HCT116 (cell line): Measurements from ENCODE around the gene RPL13A. TPM values are rescaled to one million over a fixed set of nuclear protein-coding genes. Genes with fewer than 3 reads are reported as not detected.

Experiments used
- ATAC-seq: fragments of 200-7000 bp; cut with Tn5 transposase; 2 replicates; pipeline ENCODE4 v1.9.1; 2020; ENCODE audit warnings: mild to moderate bottlenecking, moderate library complexity
- BruUV-seq: library from RNA; stranded (reverse); fragments of 400-500 nt; replicated peaks from 2 replicates; lab custom pipeline; 2021; lab: Mats Ljungman, UMichigan
- CTCF ChIA-PET: fragments of 300-600 bp; sonication (Branson Sonifier 250); formaldehyde crosslinking; loops from one replicate; lab custom pipeline; 2021; ENCODE audit warnings: antibody characterized with exemption; lab: Charles Lee
- POLR2A ChIA-PET: fragments of 300-600, 350-600 bp; sonication (Branson Sonifier 250); formaldehyde crosslinking; loops from one replicate; lab custom pipeline; 2021; ENCODE audit warnings: antibody characterized with exemption; lab: Charles Lee
- RAD21 ChIA-PET, 2 experiments: fragments of 300-600 bp; sonication (Branson Sonifier 250); formaldehyde crosslinking; loops; one replicate each; lab custom pipeline; 2023; ENCODE audit warnings: low total read pairs in 2 of 2; ENCODE audit not compliant: uncharacterized antibody in 2 of 2, unreplicated experiment in 2 of 2, low non-redundant PET in 1 of 2; lab: Charles Lee
- DNase-seq: peaks from one replicate; pipeline ENCODE4 v3.0.0-alpha.2; 2010; ENCODE audit warnings: low read depth, low spot score
- H2AFZ ChIP-seq: fragments of 200-600 bp; shearing (Covaris generic), sonication (generic); 2 replicates; pipeline ENCODE4 v1.6.1; 2017; ENCODE audit warnings: low read depth, mixed run types, mixed read lengths, antibody characterized with exemption, low read length; ENCODE audit not compliant: poor library complexity, severe bottlenecking
- H3K27ac ChIP-seq: 2 replicates; pipeline ENCODE4 v1.5.1; 2012; ENCODE audit warnings: low read depth, low read length
- H3K27me3 ChIP-seq: fragments of 200-600 bp; sonication (generic); 2 replicates; pipeline ENCODE4 v1.6.1; 2016; ENCODE audit warnings: mixed run types, low read length, mixed read lengths; ENCODE audit not compliant: insufficient read depth
- H3K36me3 ChIP-seq, 2 experiments: fragments of 200-500 bp in 1 of 2; fragments of 200-600 bp in 1 of 2; sonication (Bioruptor generic) in 1 of 2; sonication (generic) in 1 of 2; 2 replicates each; pipeline versions ENCODE4 v1.5.1 to v1.6.1; 2014 to 2016; ENCODE audit warnings: low read length in 2 of 2, inconsistent platforms in 1 of 2, mixed read lengths in 1 of 2, mixed run types in 1 of 2; ENCODE audit not compliant: insufficient read depth in 2 of 2, control insufficient read depth in 1 of 2
- H3K4me1 ChIP-seq, 2 experiments: fragments of 200-600 bp in 1 of 2; sonication (generic) in 1 of 2; 2 replicates each; pipeline versions ENCODE4 v1.5.1 to v1.6.1; 2012 to 2017; ENCODE audit warnings: low read length in 2 of 2, inconsistent platforms in 1 of 2, mild to moderate bottlenecking in 1 of 2, mixed read lengths in 1 of 2, mixed run types in 1 of 2, moderate library complexity in 1 of 2; ENCODE audit not compliant: insufficient read depth in 2 of 2, control insufficient read depth in 1 of 2
- H3K4me2 ChIP-seq: fragments of 200-600 bp; sonication (generic); 2 replicates; pipeline ENCODE4 v1.6.1; 2017; ENCODE audit warnings: mixed run types, low read length, mixed read lengths
- H3K4me3 ChIP-seq, 2 experiments: fragments of 200-600 bp in 1 of 2; sonication (generic) in 1 of 2; replicated peaks in 1 of 2; 2 replicates each; pipeline ENCODE4 v1.5.1; 2011 to 2016; ENCODE audit warnings: low read length in 2 of 2, control low read depth in 1 of 2, low read depth in 1 of 2, mild to moderate bottlenecking in 1 of 2, mixed read lengths in 1 of 2, mixed run types in 1 of 2
- H3K79me2 ChIP-seq: fragments of 200-600 bp; sonication (generic); 2 replicates; pipeline ENCODE4 v1.6.1; 2017; ENCODE audit warnings: mild to moderate bottlenecking, mixed run types, low read length, moderate library complexity, mixed read lengths; ENCODE audit not compliant: insufficient read depth
- H3K9ac ChIP-seq: fragments of 200-600 bp; sonication (generic); 2 replicates; pipeline ENCODE4 v1.6.1; 2016; ENCODE audit warnings: low read length, mixed read lengths
- H3K9me2 ChIP-seq: fragments of 200-600 bp; sonication (generic), shearing (Covaris generic); 2 replicates; pipeline ENCODE4 v1.6.1; 2017; ENCODE audit warnings: mixed run types, mild to moderate bottlenecking, moderate library complexity; ENCODE audit not compliant: insufficient read depth
- H3K9me3 ChIP-seq, 2 experiments: fragments of 200-500 bp in 1 of 2; fragments of 200-600 bp in 1 of 2; sonication (Bioruptor generic) in 1 of 2; sonication (generic) in 1 of 2; 2 replicates each; pipeline ENCODE4 v1.6.1; 2014 to 2017; ENCODE audit warnings: low read length in 2 of 2, mixed read lengths in 2 of 2, inconsistent platforms in 1 of 2, low read depth in 1 of 2, mild to moderate bottlenecking in 1 of 2, mixed run types in 1 of 2, moderate library complexity in 1 of 2; ENCODE audit not compliant: control insufficient read depth in 1 of 2, insufficient read depth in 1 of 2
- H4K20me1 ChIP-seq: fragments of 200-600 bp; sonication (generic), shearing (Covaris generic); 2 replicates; pipeline ENCODE4 v1.6.1; 2017; ENCODE audit warnings: mixed run types, mild to moderate bottlenecking, moderate library complexity; ENCODE audit not compliant: insufficient read depth
- CEBPB ChIP-seq: IDR thresholded peaks from 2 replicates; pipeline ENCODE4 v1.6.1; 2012; ENCODE audit warnings: low read depth
- EZH2 ChIP-seq: fragments of 200-600 bp; sonication (generic); IDR thresholded peaks from 2 replicates; pipeline ENCODE4 v1.6.1; 2017; ENCODE audit warnings: antibody characterized with exemption, mixed run types
- FOSL1 ChIP-seq: IDR thresholded peaks from 2 replicates; pipeline ENCODE4 v1.6.1; 2012; ENCODE audit warnings: low read depth
- SIN3A ChIP-seq: IDR thresholded peaks from 2 replicates; pipeline ENCODE4 v1.6.1; 2012; ENCODE audit warnings: low read depth
- SRF ChIP-seq: IDR thresholded peaks from 2 replicates; pipeline ENCODE4 v1.6.1; 2012; ENCODE audit warnings: low read depth
- TCF7L2 ChIP-seq: IDR thresholded peaks from 2 replicates; pipeline ENCODE4 v1.7.0; 2011; ENCODE audit warnings: borderline replicate concordance, inconsistent platforms; ENCODE audit not compliant: insufficient read depth, insufficient read length; ENCODE audit errors: extremely low read depth
- YY1 ChIP-seq: IDR thresholded peaks from 2 replicates; pipeline ENCODE4 v1.6.1; 2011; ENCODE audit warnings: low read length, low read depth, moderate library complexity, mild to moderate bottlenecking; ENCODE audit not compliant: insufficient replicate concordance; ENCODE audit errors: extremely low read depth
- ZBTB33 ChIP-seq: IDR thresholded peaks from 2 replicates; pipeline ENCODE4 v1.6.1; 2011; ENCODE audit warnings: mild to moderate bottlenecking, low read length, moderate library complexity; ENCODE audit not compliant: insufficient replicate concordance; ENCODE audit errors: extremely low read depth
- intact Hi-C: fragments of 100-400 bp; cut with micrococcal nuclease; formaldehyde crosslinking; loops from 2 replicates; pipeline ENCODE4 v1.10.0; 2022
- total RNA-seq: library from RNA; stranded (reverse); gene quantifications from one replicate; pipeline ENCODE4 v1.2.1, GENCODE V29; 2021; ENCODE audit not compliant: unreplicated experiment
- TF ChIP-seq, protein P1 (sequence below), 3 experiments: fragments of 200-600 bp in 1 of 3; sonication (generic) in 1 of 3; IDR thresholded peaks in 2 of 3; conservative IDR thresholded peaks in 1 of 3; 2 replicates each; pipeline ENCODE4 v1.5.1; 2012 to 2017; ENCODE audit warnings: low read depth in 2 of 3, low read length in 2 of 3, antibody characterized with exemption in 1 of 3, borderline replicate concordance in 1 of 3, control low read depth in 1 of 3, mild to moderate bottlenecking in 1 of 3, mixed read lengths in 1 of 3, mixed run types in 1 of 3, moderate library complexity in 1 of 3; ENCODE audit not compliant: insufficient read depth in 1 of 3

The RPL13A gene
- total RNA-seq, 1 experiment from 2014 or later, result 3,719 TPM

DNA sequence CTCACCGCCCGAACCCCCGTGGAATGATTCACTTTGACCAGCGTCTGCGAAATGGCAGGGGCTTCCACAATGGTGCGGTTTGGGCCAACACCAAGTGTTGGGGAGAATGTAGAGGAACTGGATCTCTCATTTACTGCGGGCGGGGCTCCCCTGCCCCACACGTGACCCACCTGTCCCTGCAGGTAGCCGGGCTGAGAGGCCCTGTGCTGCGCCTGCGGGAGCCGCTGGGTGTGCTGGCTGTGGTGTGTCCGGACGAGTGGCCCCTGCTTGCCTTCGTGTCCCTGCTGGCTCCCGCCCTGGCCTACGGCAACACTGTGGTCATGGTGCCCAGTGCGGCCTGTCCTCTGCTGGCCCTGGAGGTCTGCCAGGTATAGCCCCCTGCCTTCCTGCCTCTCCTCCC lies 19.2 kb upstream of the RPL13A start:
- CTCF ChIA-PET, result no interaction called here
- no peak overlapping the region for H2AFZ ChIP-seq
- POLR2A ChIA-PET, result no interaction called here

More for the DNA sequence above, 19.2 kb upstream of the RPL13A start:
- H3K36me3 ChIP-seq, result no peaks in the 10 kb centered on the region; a peak in 1 of 4 replicates
- no peak overlapping the region for H3K4me2 ChIP-seq
- no peaks in the 10 kb centered on the region for H3K27me3 ChIP-seq
- H3K4me3 ChIP-seq, result no peak overlapping the region
- no peak for DNase-seq
- BruUV-seq, result no TSS peak
- H3K9me3 ChIP-seq, result no peaks in the 10 kb centered on the region
- TF ChIP-seq SIN3A, result no peak
- TF ChIP-seq CEBPB, result no peak
- TF ChIP-seq EZH2, result no peak
- no peak for TF ChIP-seq TCF7L2
- TF ChIP-seq ZBTB33, result no peak
- no peak for TF ChIP-seq YY1
- TF ChIP-seq, protein P1, sequence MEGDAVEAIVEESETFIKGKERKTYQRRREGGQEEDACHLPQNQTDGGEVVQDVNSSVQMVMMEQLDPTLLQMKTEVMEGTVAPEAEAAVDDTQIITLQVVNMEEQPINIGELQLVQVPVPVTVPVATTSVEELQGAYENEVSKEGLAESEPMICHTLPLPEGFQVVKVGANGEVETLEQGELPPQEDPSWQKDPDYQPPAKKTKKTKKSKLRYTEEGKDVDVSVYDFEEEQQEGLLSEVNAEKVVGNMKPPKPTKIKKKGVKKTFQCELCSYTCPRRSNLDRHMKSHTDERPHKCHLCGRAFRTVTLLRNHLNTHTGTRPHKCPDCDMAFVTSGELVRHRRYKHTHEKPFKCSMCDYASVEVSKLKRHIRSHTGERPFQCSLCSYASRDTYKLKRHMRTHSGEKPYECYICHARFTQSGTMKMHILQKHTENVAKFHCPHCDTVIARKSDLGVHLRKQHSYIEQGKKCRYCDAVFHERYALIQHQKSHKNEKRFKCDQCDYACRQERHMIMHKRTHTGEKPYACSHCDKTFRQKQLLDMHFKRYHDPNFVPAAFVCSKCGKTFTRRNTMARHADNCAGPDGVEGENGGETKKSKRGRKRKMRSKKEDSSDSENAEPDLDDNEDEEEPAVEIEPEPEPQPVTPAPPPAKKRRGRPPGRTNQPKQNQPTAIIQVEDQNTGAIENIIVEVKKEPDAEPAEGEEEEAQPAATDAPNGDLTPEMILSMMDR (IDR thresholded peaks at IDR 0.05 in 2 of 3, conservative IDR thresholded peaks at IDR 0.05 in 1 of 3; ENCODE audit: borderline replicate concordance in 1 of 3, insufficient read depth in 1 of 3, low read depth in 2 of 3, low read length in 2 of 3), result no peak
- TF ChIP-seq SRF, result no peak
- TF ChIP-seq FOSL1, result no peak
- TF ChIP-seq, all 23 proteins: peak for 0
- no peak overlapping the region for H3K9ac ChIP-seq
- RAD21 ChIA-PET, result no interaction called here
- H3K4me1 ChIP-seq, result peaks cover 24 to 32% of the 10 kb centered on the region in 2 experiments
- no peak overlapping the region; the same call in 1 of the 2 replicates for H3K27ac ChIP-seq
- H3K9me2 ChIP-seq, result no peaks in the 10 kb centered on the region
- intact Hi-C loops, result no loop called here
- no peaks in the 10 kb centered on the region for H4K20me1 ChIP-seq
- ATAC-seq, result no peak
- no peaks in the 10 kb centered on the region for H3K79me2 ChIP-seq
